Endodermal cell (in vitro differentiated cells): ENCODE data around the gene SERTAD2. TPM values are rescaled to one million over a fixed set of nuclear protein-coding genes. Genes with fewer than 3 reads are reported as not detected.

Source experiments
- DNase-seq: peaks from one replicate; pipeline ENCODE4 v3.0.0-alpha.2; 2017
- H3K27ac ChIP-seq: 2 replicates; pipeline ENCODE4 v1.5.1; 2013; ENCODE audit warnings: mild to moderate bottlenecking, low read depth, low read length, moderate library complexity
- H3K27me3 ChIP-seq: 2 replicates; pipeline ENCODE4 v1.6.1; 2013; ENCODE audit warnings: mild to moderate bottlenecking, low read length, moderate library complexity; ENCODE audit not compliant: insufficient read depth, control insufficient read depth, poor library complexity, severe bottlenecking
- H3K36me3 ChIP-seq: 2 replicates; pipeline ENCODE4 v1.7.0; 2013; ENCODE audit warnings: mild to moderate bottlenecking, low read length, moderate library complexity; ENCODE audit not compliant: control insufficient read depth, insufficient read depth
- H3K4me1 ChIP-seq: one replicate; pipeline ENCODE4 v1.7.0; 2013; ENCODE audit warnings: low read length; ENCODE audit not compliant: control insufficient read depth, insufficient read depth
- H3K4me3 ChIP-seq: 2 replicates; pipeline ENCODE4 v1.5.1; 2013; ENCODE audit warnings: mild to moderate bottlenecking, low read length, moderate library complexity
- H3K9ac ChIP-seq: 2 replicates; pipeline ENCODE4 v1.6.1; 2013; ENCODE audit warnings: mild to moderate bottlenecking, low read length, moderate library complexity; ENCODE audit not compliant: poor library complexity, severe bottlenecking; ENCODE audit errors: extremely low read depth
- H3K9me3 ChIP-seq: 2 replicates; pipeline ENCODE4 v1.6.1; 2013; ENCODE audit warnings: mild to moderate bottlenecking, low read length, moderate library complexity; ENCODE audit not compliant: control insufficient read depth
- H3K27ac Mint-ChIP-seq: 2 replicates; pipeline ENCODE4 v1.8.0; 2020; ENCODE audit warnings: mixed read lengths
- H3K27me3 Mint-ChIP-seq: 2 replicates; pipeline ENCODE4 v1.8.0; 2021; ENCODE audit warnings: mild to moderate bottlenecking, mixed read lengths; ENCODE audit not compliant: insufficient read depth
- H3K36me3 Mint-ChIP-seq: 2 replicates; pipeline ENCODE4 v1.8.0; 2020; ENCODE audit warnings: low read depth, mixed read lengths
- H3K4me1 Mint-ChIP-seq: 2 replicates; pipeline ENCODE4 v1.8.0; 2020; ENCODE audit warnings: mixed read lengths
- H3K4me3 Mint-ChIP-seq: 2 replicates; pipeline ENCODE4 v1.8.0; 2020; ENCODE audit warnings: mild to moderate bottlenecking, moderate library complexity, mixed read lengths
- H3K9me3 Mint-ChIP-seq: 2 replicates; pipeline ENCODE4 v1.8.0; 2020; ENCODE audit warnings: mild to moderate bottlenecking, mixed read lengths
- WGBS, 2 experiments: methylation state at CpG; one replicate each; pipeline versions ENCODE4 v1.1.5 to v1.1.7; 2013; ENCODE audit warnings: missing lambda C conversion rate in 2 of 2, mixed read lengths in 1 of 2; ENCODE audit not compliant: insufficient coverage in 1 of 2, insufficient read length in 1 of 2; 5-methylcytosine and 5-hydroxymethylcytosine counted together
- total RNA-seq, 2 donors: library from RNA; stranded (reverse); fragmentation: NEBNext Ultra II Directional in 1 of 2; extraction: Animal tissue kit (Norgen Biotek cat#: 25700) in 1 of 2; gene quantifications; 2 replicates in 1 of 2; 3 replicates in 1 of 2; pipeline ENCODE4 v1.2.1, GENCODE V29; 2021
- TF ChIP-seq, protein P1 (sequence below): fragments of 200-600 bp; sonication (generic); conservative IDR thresholded peaks from 2 replicates; pipeline ENCODE4 v1.5.0; 2021; ENCODE audit warnings: antibody characterized with exemption, mild to moderate bottlenecking

Gene SERTAD2
- total RNA-seq, 2 donors from 2014 or later = 17.1 to 20.3 TPM

DNA sequence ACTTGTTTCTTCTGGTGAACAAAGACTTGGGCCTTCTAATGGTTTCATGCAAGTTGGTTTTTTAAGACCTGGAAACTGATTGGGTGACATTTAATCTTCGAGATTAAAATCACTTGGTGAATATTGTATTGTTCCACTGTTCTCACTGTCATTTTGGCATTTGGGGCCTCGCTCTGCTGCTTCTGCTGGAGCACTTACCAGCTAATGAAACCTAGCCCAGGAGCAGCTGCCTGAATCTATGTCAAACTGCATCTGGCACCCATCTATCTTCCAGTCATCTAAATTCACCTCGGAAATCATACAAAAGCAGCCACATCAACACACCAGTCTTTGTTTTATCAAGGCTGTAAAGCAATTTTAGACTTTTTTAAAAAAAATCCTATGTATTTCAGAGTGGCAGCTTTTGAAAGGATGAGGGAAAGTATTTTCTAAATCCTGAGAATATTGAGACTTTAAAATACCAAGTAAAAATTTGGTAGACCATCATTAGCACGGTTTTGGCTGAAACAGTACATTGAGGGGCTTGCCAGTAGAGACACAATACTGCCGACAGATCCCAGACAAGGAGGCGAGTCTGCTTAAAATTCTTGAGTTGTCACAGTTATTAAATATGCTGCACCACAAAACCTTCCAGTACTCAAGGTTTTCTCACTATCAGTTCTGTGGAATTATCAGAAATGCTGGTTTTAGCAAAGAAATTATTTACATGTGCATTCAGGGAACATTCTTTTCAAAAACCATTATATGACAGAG lies 26.1 kb upstream of the SERTAD2 start:
- H3K4me3 ChIP-seq = no peak overlapping the region
- peaks cover 17% of the 10 kb centered on the region for H3K4me1 Mint-ChIP-seq
- no peak for DNase-seq
- peak overlapping the region; percentile 6 for H3K27ac ChIP-seq
- no peaks in the 10 kb centered on the region for H3K36me3 Mint-ChIP-seq
- no peaks in the 10 kb centered on the region for H3K27me3 ChIP-seq
- H3K27me3 Mint-ChIP-seq = peaks cover 2% of the 10 kb centered on the region
- H3K9me3 Mint-ChIP-seq = no peaks in the 10 kb centered on the region
- no peaks in the 10 kb centered on the region for H3K9me3 ChIP-seq
- TF ChIP-seq, protein P1, sequence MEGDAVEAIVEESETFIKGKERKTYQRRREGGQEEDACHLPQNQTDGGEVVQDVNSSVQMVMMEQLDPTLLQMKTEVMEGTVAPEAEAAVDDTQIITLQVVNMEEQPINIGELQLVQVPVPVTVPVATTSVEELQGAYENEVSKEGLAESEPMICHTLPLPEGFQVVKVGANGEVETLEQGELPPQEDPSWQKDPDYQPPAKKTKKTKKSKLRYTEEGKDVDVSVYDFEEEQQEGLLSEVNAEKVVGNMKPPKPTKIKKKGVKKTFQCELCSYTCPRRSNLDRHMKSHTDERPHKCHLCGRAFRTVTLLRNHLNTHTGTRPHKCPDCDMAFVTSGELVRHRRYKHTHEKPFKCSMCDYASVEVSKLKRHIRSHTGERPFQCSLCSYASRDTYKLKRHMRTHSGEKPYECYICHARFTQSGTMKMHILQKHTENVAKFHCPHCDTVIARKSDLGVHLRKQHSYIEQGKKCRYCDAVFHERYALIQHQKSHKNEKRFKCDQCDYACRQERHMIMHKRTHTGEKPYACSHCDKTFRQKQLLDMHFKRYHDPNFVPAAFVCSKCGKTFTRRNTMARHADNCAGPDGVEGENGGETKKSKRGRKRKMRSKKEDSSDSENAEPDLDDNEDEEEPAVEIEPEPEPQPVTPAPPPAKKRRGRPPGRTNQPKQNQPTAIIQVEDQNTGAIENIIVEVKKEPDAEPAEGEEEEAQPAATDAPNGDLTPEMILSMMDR = no peak
- peaks cover 7% of the 10 kb centered on the region for H3K4me1 ChIP-seq
- H3K9ac ChIP-seq = no peak overlapping the region
- no peak overlapping the region for H3K27ac Mint-ChIP-seq
- no peaks in the 10 kb centered on the region for H3K36me3 ChIP-seq
- no peak overlapping the region for H3K4me3 Mint-ChIP-seq
- WGBS, 2 experiments = 92 to 100% methylated on average over 1 to 6 of the region's 6 CpGs

DNA sequence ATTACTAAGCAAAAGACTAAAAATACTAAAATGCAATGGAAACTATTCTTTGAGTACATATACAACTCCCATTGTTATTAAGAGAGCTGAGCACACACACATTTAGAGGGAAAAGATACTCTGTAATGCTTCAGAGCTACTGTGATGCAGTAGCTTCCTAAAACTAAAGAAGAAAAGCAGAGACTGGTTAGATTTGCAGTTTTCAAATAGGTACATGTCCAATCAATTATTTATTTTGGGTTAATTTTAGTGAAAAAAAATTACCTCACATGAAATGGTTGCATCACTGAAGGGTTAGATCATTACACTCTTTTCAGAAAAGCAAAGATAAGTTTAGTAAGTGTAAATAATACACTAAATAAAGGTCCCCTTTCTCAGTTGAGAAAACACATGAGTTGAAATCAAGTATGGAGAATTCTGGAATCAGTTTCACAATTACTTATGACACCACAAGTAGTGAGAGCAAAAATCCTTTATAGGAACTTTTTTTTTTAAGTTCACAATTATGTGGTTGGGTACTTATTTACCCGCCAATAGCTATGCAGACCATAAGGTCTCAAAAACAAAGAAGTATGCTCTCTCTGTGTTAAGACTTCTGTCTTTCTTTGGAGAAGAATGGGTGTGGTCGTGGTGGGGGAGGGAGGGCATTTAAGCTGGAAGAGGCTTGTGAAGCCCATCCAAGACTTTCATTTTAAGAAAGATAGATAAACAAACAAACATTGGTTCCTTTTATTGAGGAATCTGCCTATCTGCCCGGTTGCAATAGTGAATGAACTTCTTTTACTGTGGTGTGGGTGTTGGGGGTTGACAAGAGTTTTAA lies 25.3 kb upstream of the SERTAD2 start:
- Mint-ChIP-seq H3K4me3 (no peak overlapping the region), H3K9me3 (no peaks in the 10 kb centered on the region), H3K27me3 (peaks cover 2% of the 10 kb centered on the region), H3K27ac (no peak overlapping the region), H3K4me1 (peaks cover 17% of the 10 kb centered on the region), H3K36me3 (no peaks in the 10 kb centered on the region)
- Histone ChIP-seq H3K27ac (peak overlapping the region; percentile 6), H3K4me3 (no peak overlapping the region), H3K9ac (no peak overlapping the region), H3K4me1 (peaks cover 7% of the 10 kb centered on the region), H3K27me3 (no peaks in the 10 kb centered on the region), H3K36me3 (no peaks in the 10 kb centered on the region), H3K9me3 (no peaks in the 10 kb centered on the region)
- WGBS, 2 experiments = 81% methylated on average over 2 of the region's 3 CpGs; no CpG with 5 or more reads in 1 of the 2 experiments
- TF ChIP-seq, protein P1 = no peak
- DNase-seq = no peak

DNA sequence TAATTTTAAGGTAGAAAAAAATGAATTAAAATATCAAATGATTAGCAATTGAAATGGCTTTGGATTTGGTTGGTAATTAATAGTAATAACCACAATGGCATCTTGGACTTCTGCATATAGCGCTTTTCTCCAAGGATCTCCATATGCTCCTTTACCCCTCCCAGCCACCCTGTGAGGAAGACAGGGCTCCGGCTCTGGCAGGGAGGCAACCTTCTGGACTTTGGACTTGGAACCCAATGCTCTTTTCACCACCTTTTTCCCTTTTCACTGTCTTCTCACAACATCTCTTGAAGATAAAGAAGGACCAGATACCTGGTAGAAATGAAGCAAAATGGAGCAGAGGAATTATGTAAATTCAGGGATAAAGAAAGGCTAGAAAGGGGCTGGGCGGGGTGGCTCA lies 23.8 kb upstream of the SERTAD2 start:
- H3K36me3 Mint-ChIP-seq = no peaks in the 10 kb centered on the region
- H3K27ac ChIP-seq = no peak overlapping the region
- H3K4me3 ChIP-seq = no peak overlapping the region
- no peak overlapping the region for H3K4me3 Mint-ChIP-seq
- peaks cover 7% of the 10 kb centered on the region for H3K4me1 ChIP-seq
- no peak for DNase-seq
- TF ChIP-seq, protein P1 = no peak
- no peaks in the 10 kb centered on the region for H3K9me3 ChIP-seq
- H3K9me3 Mint-ChIP-seq = no peaks in the 10 kb centered on the region
- 95 to 96% methylated on average over 3 of the region's 3 CpGs for WGBS, 2 experiments
- H3K36me3 ChIP-seq = no peaks in the 10 kb centered on the region
- no peak overlapping the region for H3K27ac Mint-ChIP-seq
- no peak overlapping the region for H3K9ac ChIP-seq
- H3K4me1 Mint-ChIP-seq = peaks cover 25% of the 10 kb centered on the region
- H3K27me3 Mint-ChIP-seq = peaks cover under 1% of the 10 kb centered on the region
- no peaks in the 10 kb centered on the region for H3K27me3 ChIP-seq
